Urothelium cell line (cell line): ENCODE data around the gene UFC1.

Source experiments
- DNase-seq: peaks from one replicate; pipeline ENCODE4 v3.0.0; 2011; ENCODE audit warnings: low spot score, mixed read lengths
- FAIRE-seq: peaks from 2 replicates; lab custom pipeline; 2011; peaks lifted over from hg19 to GRCh38; lab: Jason Lieb, UNC

UFC1 gene

GRCh38 chr1:161207173-161207572, 53.4 kb downstream of the UFC1 start:
- DNase-seq, result no peak
- FAIRE-seq, result no peak
